GM19240 (cell line): ENCODE results near the gene FAM24A.

Experiments used
- DNase-seq: peaks from one replicate; pipeline ENCODE4 v3.0.0; 2011; ENCODE audit warnings: low spot score; ENCODE audit not compliant: insufficient read length

Gene FAM24A

GRCh38 chr10:122930140-122930539 lies 19.7 kb downstream of the FAM24A start:
- DNase-seq, result no peak

DNA sequence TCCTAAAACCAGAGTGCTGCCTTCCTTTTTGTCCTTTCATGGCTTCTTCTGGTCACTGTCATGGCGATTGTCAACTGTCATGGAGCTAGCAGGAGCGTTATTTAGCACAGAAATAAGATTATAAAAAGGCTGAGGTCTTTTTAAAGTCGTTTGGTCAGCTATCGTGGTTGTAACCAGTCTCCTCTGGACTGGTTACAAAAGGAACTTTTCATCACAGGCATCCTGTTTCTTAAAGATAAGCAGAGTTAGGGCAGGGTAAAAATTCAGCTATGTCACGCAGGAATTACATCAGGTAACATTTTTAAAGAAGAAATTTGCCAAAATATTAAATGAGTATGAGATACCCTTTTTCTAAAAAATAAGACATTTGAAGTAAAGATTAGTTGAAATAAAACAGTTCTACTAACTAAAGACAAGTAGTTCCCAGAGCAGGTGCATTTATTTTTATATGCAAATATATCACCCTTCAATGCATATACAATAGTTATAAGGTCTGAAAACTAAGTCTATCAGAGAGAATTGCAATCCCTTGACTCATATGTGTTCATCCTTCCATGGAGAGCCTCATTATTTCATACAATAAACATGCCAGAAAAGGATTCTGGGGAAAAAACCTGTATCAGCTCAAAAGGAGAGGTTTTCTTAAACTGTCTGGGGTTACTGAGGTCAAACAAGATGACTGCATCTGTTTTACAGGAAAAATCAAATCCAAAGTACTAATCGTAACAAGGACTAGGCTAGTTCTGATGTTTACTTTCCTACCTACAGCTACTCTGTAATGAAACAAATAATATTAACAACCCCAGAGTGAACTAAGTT lies 20.9 kb downstream of the FAM24A start:
- DNase-seq, result no peak

DNA sequence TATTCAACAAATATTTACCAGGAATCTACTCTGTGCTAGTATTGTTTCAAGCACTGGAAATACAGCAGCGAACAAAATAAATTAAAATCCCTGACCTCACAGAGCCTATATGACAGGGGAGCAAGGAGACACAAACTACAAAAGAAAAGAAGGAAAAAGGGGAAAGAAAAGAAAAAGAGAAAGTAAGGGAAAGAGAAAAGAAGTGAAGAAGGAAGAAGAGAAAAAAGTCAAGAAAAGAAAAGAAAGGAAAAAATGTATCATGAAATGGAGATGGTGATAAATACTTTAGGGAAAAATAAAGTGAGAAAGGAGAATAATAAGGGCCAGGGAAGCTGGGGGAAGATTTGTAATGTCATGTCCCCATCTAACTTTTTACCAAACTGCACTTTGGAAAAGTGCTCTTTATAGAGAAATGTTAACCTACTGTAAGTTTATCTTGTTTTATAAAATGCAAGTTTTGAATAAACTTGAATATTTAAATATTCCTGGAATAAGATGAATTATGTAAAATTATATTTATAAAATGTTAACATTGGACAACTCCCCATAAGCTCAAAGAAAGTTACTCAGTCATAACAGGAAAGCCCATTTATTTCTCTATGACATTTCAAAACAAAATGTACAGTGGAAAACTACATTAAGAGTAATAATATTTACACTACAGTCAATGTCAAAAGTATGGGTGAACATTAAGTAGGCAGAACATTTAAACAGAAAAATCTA lies 28.9 kb downstream of the FAM24A start:
- no peak for DNase-seq

DNA sequence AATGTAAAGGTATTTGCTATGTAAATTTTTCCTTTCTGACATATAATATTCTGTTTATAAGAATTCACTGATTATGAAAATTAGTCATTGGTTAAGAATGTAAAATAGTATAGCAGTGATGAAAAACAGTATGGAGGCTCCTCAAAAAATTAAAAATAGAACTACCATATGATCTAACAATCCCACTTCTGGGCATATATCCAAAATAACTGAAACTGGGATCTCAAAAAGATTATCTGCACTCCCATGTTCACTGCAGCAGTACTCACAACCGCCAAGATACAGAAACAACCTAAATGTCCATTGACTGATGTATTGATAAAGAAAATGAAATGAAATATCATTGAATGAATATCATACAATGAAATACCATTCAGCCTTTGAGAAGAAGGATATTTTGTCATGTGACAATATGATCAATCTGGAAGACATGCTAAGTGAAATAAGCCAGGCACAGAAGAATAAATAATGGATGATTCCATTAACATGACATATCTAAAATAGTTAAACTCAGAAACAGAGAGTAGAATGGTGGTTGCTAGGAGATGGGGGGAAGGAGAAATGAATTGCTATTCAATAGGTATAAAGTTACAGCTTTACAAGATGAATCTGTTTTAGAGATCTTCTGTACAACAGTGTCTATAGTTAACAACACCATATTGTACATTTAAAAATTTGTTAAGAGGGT lies 29.6 kb downstream of the FAM24A start:
- no peak for DNase-seq

DNA sequence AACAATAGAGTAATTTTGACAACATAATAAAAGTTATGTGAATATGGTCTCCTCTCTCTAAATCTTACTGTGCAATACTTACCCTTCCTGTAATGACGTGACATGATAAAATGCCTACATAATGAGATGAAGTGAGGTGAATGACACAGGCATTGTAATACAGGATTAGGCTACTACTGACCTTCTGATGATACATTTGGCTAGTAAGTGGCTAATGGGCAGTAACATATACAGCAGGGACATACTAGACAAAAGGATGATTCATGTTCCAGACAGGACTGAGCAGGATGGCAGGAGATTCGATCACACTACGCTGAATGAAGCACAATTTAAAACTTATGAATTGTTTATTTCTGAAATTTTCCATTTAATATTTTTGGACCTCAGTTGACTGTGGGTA lies 38.9 kb downstream of the FAM24A start:
- DNase-seq, result no peak

GRCh38 chr10:122953902-122954730 lies 43.7 kb downstream of the FAM24A start, which contains the start of gene C10orf88:
Gene C10orf88, minus strand, starts transcription at chr10:122954227. Its CDS starts 49 bp downstream, at chr10:122954178.
- peak; percentile 86 for DNase-seq

- DNase-seq, result no peak
Observed at GRCh38 chr10:122954731-122955050, 44.3 kb downstream of the FAM24A start.

DNA sequence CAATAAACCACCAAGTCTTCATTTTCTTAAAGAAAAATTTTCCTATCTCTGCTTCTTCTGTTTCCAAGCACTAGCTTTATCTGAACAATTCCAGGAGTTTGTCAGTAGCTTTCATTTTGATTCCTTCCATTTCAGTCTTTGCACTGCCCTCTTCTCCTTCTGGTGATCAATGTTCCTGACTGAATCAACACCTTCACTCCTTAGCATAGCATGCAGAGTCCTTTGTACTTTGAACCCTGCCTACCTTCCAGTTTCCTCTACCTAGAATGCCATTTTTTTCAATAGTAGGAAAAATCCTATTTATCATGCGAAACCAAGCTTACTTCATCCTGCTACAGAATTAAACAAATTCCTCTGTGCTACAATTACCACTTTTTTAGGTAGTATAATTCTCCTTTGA lies 45.5 kb downstream of the FAM24A start:
- no peak for DNase-seq

DNA sequence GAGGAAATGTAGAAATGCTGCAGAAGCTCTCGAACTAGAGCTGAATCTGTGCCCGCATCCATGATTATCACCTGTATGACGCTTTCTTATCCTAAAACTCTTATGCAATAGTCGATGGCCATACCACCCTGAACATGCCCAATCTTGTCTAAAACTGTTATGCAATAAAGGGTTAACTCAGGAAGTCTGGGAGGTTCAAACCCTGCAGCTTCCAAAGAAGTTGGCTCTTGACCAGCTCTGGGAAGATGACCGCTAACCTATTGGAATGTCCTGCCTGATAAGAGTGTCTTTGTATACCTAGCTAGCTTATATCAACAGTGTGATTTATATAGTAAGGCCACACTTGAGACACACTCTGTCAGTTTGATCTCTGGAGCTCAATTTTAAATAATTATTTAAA lies 47.1 kb downstream of the FAM24A start:
- DNase-seq, result no peak

DNA sequence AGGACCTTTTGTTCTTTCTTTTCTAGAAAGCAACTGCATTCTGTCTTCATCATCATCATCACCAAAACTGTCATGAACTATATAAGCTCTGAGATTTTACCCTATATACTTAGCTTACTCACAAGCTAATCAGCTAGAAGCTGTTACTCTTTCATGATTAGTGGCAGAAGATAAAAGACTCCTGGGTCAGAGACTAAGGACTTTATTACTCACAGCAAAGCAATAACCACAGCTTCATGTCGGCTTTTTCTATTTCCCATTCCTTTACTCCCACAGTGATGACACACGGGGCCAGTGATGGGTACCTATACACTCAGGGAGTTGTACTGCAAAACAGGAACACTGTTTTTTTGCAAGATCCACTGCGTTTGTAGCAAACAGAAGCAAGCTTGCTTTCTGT lies 52.0 kb downstream of the FAM24A start:
- DNase-seq, result no peak
